Stimulated activated CD8-positive, alpha-beta memory T cell treated with anti-CD3 and anti-CD28 coated beads, Interleukin-12 subunit alpha, Interleukin-12 subunit beta, amount 100 ng/mL, for 24 hours (primary cell): ENCODE results near the gene PKMYT1.
"Not testable (repeated sequence)": the region's sequence is repeated elsewhere in the genome, so short reads cannot be mapped to it uniquely, and the experiment has no call there.

Experiments
- DNase-seq: peaks from one replicate; pipeline ENCODE4 v3.0.0-alpha.2; 2020; ENCODE audit errors: extremely low read depth

PKMYT1 gene

DNA sequence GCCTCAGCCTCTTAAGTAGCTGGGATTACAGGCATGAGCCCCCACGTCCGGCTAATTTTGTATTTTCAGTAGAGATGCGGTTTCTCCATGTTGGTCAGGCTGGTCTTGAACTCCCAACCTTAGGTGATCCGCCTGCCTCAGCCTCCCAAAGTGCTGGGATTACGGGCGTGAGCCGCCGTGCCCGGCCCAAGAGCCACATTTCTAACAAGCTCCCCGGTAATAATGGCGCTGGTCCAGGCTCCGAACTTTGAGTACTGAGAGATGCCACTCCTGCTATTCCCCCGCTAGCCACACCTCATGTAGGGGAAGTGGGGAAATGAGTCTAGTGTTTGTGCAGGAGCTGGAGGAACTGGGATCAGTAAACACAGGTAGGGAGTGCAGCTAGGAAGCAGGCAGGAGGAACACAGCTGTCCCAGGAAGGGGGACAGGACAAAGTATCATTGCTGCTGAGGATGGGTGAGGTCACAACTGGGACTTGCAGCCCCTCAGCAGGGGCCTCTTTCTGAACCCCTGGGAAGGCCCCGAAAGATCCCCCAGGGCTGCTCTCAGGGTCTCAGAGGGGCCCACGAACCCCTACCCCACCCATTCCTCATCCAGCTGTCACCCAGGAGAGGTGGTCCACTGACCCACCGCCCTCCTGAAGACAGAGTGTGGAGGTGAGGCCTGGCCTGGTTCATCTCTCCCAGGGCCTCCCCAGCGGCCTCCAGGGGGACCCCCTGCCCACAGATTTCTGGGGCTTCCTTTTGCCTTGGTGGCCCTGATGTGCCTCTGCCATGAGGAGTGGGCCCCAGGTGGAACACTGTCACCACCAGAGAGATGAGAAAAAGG, 19.8 kb downstream of the PKMYT1 start:
- no peak for DNase-seq

DNA sequence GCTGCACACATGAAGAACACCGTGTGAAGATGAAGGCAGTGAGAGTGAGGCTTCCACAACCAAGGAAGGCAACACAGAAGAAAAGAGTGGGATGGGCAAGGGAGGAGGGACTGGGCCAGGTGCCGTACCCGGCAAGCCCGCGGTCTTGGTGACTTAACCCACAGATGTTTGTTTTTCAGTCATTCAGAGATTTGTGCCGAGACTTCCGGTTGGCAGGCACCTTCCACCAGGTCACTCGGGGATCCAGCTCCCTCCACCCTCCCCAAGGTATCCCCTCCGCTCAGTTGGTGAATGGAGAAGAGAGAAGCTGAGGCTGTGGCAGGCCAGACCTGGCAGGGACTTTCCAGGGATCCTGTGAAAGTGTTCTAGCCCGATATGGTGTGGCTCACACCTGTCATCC, 21.0 kb downstream of the PKMYT1 start:
- DNase-seq = no peak

DNA sequence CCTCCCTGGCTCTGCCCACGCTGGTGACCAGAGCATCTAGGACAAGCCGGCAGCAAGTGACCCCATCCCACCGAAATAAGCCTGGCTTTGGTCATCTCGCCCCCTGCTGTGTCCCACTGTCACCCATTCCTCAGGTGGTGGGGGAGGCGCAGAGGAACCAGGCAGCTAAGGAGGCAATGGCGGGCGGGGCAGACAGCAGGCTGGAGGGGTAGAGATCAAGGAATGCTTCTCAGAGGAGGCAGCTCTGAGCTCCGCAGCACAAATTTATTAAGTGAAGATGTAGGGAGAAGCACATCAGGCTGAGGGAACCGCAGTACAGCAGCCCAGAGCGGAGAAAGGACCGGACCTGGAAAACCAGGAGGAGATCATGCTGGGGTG, 23.7 kb downstream of the PKMYT1 start:
- DNase-seq = no peak

DNA sequence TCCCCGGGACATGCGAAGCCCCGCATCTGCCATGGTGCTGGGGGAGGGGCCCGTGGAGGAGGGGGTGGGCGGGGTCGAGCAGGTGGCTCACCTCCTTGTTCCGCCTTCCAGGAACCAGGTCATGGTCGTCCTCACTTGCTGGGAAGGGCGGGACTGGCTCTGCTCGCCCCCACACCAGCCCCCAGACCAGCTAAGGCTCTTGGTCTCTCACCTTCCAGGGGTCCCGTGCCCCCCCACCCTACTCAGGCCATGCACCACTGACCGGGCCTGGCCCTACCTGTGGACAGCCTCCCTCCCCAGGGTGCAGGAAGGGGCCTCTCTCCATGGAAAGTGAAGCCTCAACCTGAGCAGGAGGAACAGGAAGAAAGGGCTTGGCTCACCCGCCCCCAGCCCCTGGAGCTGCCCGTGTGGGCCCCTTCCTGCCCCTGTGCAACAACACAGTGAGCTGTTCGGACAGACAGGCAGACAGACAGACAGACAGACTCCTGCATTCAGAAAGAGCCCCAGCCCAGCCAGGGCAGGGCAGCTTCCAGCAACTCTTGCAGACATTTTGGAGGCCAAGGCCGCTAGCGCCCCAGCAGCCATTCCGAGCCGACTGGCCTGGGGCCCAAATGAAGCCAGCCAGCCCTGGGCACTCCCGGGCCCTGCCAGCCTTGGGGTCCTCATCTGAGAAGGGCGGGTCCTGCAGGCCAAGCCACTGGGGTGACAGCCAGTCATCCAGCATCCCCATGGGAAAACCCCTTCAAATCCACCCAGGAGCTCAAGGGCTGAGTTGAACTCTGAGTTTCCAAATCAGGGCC, 24.3 kb downstream of the PKMYT1 start:
- DNase-seq = no peak

- no peak for DNase-seq
Measured at GRCh38 chr16:2955438-2955778, 24.8 kb downstream of the PKMYT1 start.

GRCh38 chr16:2954656-2955381, 25.4 kb downstream of the PKMYT1 start:
- no peak for DNase-seq

DNA sequence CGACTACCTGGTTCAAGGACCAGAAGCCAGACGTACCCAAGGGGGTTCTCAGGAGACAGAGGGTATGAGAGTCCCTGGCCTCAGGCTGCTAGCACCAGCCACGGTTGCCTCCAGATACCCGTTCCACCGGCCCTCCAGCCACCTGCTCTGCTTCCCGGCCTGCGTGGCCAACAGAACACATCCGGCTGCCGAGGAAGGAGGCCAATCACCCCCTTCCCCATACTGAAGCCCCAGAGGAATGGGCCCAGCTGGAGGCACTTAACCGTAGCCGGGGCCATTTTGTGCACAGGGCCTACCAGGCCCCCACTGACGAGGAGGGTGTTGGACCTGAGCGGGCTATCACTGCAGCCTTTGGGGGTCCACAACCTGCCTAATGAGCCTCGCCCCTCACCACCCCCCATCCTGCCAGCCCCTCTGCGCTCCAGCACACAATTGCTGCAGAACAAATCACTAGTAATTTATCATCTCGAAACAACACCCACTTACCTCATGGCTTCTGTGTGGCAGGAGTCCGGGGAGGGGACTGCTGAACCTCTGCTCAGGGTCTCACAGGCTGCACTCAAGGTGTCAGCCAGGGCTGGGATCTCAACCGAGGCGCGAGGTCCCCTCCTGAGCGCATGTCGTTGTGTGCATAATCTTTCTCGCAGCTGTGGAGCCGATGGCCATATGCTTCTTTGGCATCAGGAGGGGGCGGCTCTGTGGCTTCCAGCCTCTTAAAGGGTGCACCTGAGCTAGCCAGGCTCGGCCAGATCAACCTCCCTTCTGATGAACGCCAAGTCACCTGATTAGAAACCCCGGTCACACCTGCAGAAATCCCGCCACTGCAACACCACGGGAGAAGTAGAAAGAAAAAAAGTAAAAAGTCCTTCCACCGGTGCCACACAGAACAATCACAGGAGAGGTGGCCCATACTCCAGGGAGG, 26.3 kb downstream of the PKMYT1 start:
- no peak for DNase-seq

- DNase-seq = no peak
Measured at GRCh38 chr16:2952679-2953078, 27.6 kb downstream of the PKMYT1 start.

DNA sequence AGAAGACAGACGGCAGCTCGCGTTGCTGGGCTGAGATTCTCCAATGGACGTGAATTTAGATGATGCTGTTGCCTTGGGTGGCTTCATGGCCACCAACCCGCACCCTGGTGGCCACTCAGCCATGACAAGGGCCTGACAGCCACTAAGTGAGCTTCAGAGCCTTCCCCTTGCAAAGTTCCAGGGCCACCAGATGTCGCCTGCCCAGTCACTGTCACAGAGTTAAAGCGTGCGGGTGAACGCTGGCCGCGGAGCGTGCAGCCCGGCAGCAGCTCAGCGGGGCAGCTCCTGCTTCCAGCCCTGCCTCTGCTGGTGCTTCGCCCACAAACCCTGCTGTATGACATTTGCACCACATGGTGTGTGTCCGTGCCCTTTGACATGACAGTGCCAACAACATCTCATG, 29.5 kb downstream of the PKMYT1 start:
- DNase-seq = no peak

- no peak for DNase-seq
Measured at GRCh38 chr16:2950353-2950724, 29.9 kb downstream of the PKMYT1 start.

- no peak for DNase-seq
Measured at GRCh38 chr16:2949705-2950352, 30.4 kb downstream of the PKMYT1 start.

- DNase-seq = no peak
Measured at GRCh38 chr16:2948807-2949704, 31.2 kb downstream of the PKMYT1 start.

- no peak for DNase-seq
Measured at GRCh38 chr16:2946649-2947048, 33.6 kb downstream of the PKMYT1 start.

DNA sequence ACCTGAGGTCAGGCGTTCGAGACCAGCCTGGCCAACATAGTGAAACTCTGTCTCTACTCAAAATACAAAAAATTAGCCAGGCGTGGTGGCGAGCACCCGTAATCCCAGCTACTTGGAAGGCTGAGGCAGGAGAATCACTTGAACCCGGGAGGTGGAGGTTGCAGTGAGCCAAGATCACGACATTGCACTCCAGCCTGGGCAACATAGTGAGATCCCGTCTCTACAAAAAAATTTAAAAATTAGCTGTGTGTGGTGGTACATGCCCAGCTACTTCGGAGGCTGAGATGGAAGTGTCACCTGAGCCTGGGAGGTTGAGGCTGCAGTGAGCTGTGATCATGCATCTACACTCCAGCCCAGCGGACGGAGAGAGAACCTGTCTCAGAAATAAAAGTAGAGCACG, 36.5 kb downstream of the PKMYT1 start:
- not testable (repeated sequence) for DNase-seq

- DNase-seq = no peak
Measured at GRCh38 chr16:2942045-2942444, 38.2 kb downstream of the PKMYT1 start.

GRCh38 chr16:2939968-2940367, 40.3 kb downstream of the PKMYT1 start:
- no peak for DNase-seq

DNA sequence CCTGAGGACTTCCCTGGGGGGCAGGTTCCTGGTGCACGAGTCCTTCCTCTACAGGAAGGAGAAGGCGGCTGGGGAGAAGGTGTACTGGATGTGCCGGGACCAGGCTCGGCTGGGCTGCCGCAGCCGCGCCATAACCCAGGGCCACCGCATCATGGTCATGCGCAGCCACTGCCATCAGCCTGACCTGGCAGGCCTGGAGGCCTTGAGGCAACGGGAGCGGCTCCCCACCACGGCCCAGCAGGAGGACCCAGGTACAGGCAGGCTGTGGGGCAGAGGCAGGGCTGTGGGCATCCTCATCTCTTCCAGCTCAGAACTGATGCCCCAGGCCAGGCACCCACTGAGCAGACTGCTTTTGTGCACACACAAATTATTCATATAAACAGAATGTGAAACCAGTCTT, 42.0 kb downstream of the PKMYT1 start:
- DNase-seq = no peak

DNA sequence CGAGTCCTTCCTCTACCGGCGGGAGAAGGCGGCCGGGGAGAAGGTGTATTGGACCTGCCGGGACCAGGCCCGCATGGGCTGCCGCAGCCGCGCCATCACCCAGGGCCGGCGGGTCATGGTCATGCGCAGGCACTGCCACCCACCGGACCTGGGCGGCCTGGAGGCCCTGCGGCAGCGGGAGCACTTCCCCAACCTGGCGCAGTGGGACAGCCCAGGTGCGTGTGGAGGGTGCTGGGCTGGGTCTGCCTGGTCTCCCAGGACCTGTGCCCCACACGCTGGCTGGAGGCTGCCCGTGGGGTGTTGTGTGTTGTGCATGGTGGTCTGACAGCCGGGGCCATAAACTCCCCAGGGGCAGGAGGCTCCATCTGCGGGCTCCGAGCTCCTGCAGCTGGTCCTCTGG, 43.1 kb downstream of the PKMYT1 start:
- DNase-seq = no peak

DNA sequence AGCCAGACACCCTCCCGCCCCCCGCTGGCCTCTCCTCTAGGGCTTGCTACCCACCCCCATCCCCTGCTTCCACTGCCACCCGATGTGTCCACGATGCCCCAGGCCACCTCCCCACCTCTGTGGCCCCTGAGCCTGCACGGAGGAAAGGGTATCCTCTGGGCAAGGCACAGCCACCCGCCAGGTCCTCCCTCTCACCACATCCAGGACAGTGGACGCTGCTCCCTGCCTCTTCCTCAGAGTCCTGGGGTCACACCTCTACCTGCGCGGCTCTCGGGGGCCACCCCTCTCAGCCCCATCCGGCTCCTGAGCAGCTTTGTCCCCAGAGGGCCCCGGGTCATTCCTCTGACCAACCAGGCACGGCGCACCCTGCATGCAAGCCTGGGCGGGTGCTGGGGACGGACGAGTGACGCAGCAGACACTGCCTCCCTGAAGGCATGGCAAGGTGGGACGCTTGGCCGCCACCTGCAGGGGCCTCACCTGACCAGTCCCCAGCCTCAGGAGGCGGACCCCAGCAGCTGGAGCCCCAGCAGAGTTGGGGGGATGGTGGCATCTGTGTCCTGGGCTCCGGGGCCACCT, 43.7 kb downstream of the PKMYT1 start:
- DNase-seq = no peak

GRCh38 chr16:2934450-2934849, 45.8 kb downstream of the PKMYT1 start:
- DNase-seq = no peak
